ENCODE data around the gene LSM14A. TPM values are rescaled to one million over a fixed set of nuclear protein-coding genes. Genes with fewer than 3 reads are reported as not detected.

LSM14A gene
- polyA plus RNA-seq, 2 of the 4 experiments (the other 2 are of a cell fraction) = 241 to 264 TPM

- 94% methylated on average over 4 of the region's 4 CpGs for WGBS (ENCODE audit: missing lambda C conversion rate)
- Histone ChIP-seq H3K9me3 (no peaks in the 10 kb centered on the region), H3K4me3 (no peak overlapping the region), H3K4me2 (no peak overlapping the region), H3K4me1 (peaks cover 4% of the 10 kb centered on the region; the same call in 1 of the 3 replicates), H3K27ac (no peak overlapping the region)
- FAIRE-seq = peak; percentile 7
- TF ChIP-seq ZC3H11A (IDR thresholded peaks at IDR 0.05) (no peak), MAX (IDR thresholded peaks at IDR 0.05) (no peak), BHLHE40 (IDR thresholded peaks at IDR 0.05; ENCODE audit: low read depth, low read length) (no peak), ZNF302 (CRISPR knock-in tag; IDR thresholded peaks at IDR 0.05) (no peak), ZSCAN20 (CRISPR knock-in tag; IDR thresholded peaks at IDR 0.05) (no peak), MYC (IDR thresholded peaks at IDR 0.05; ENCODE audit: borderline replicate concordance, low read length) (no peak)
- no peak for DNase-seq (ENCODE audit: low read depth in 1 of 2, low spot score in 1 of 2)
- ChIA-PET CTCF (interaction anchor here (0.6 to 2.2 kb wide), 6 partner anchors 9 to 67 kb away, joined by 3 to 5 read pairs (median 4); no protein-coding TSS in a partner anchor), POLR2A (no interaction called here)
- ATAC-seq = no peak
Measured at GRCh38 chr19:34278783-34279182, 106.5 kb downstream of the LSM14A start.

Other genes with a start within 250 kb of the LSM14A start
- gene GARRE1, start 82.0 kb downstream of the LSM14A start, polyA plus RNA-seq (2011; rRNA removed) = 19.4 and 20.0 TPM in 2 replicates
- gene GARRE1, start 82.0 kb downstream of the LSM14A start, polyA plus RNA-seq (2017; fragmentation: RNase III; extraction: RNeasy Plus Mini Kit Qiagen cat#74134 plus additional on column Dnase treatment) = 9.0 to 9.6 TPM (median 9.1 TPM) in 3 replicates
- 443 and 565 TPM in 2 replicates for gene GPI, start 192.7 kb downstream of the LSM14A start, polyA plus RNA-seq (2011; rRNA removed)
- 548 to 579 TPM (median 555 TPM) in 3 replicates for gene GPI, start 192.7 kb downstream of the LSM14A start, polyA plus RNA-seq (2017; fragmentation: RNase III; extraction: RNeasy Plus Mini Kit Qiagen cat#74134 plus additional on column Dnase treatment)
- 58.5 and 68.9 TPM in 2 replicates for gene PDCD2L, start 231.9 kb downstream of the LSM14A start, polyA plus RNA-seq (2011; rRNA removed)
- gene PDCD2L, start 231.9 kb downstream of the LSM14A start, polyA plus RNA-seq (2017; fragmentation: RNase III; extraction: RNeasy Plus Mini Kit Qiagen cat#74134 plus additional on column Dnase treatment) = 28.2 to 32.7 TPM (median 31.5 TPM) in 3 replicates

Data from A549 (cell line).